Thyroid gland (tissue), 4 donors: ENCODE measurements around the gene KLF9.

Experiments used
- CTCF ChIP-seq, 6 experiments: fragments of 200-600 bp in 3 of 6; fragments of 450-650 bp in 3 of 6; sonication (generic) in 3 of 6; IDR thresholded peaks; one replicate each; pipeline ENCODE4 v1.5.1; 2016 to 2019; ENCODE audit warnings: antibody characterized with exemption in 6 of 6, mild to moderate bottlenecking in 2 of 6, inconsistent platforms in 1 of 6, moderate library complexity in 1 of 6
- POLR2A ChIP-seq, 2 donors: fragments of 450-650 bp; IDR thresholded peaks; one replicate each; pipeline ENCODE4 v1.6.1; 2017; ENCODE audit warnings: antibody characterized with exemption in 2 of 2, mild to moderate bottlenecking in 2 of 2, moderate library complexity in 1 of 2

GRCh38 chr9:70410368-70410767, 4.1 kb downstream of the KLF9 start:
- no peak for TF ChIP-seq POLR2A (IDR thresholded peaks at IDR 0.05)
- no peak for TF ChIP-seq CTCF (IDR thresholded peaks at IDR 0.05)
